Measurements from ENCODE around the gene OTOS.

Gene OTOS

DNA sequence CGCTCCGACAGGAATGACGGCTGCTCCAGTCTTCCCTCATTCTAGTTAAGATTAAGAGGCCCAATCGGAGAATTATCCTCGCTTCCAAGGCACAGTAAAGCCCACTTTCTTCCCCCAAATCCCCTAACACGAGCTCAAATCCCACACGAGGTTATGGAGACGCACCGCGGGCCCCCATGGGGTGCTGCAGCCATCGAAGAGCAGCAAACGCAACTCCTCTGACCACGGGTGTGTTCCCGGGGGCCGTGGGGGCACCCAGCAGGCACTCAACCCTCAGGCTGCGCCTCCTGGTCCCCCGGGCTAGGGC is 4.8 kb downstream of the OTOS start:
- no peak for DNase-seq

GRCh38 chr2:240134956-240135520 is 5.4 kb downstream of the OTOS start:
- DNase-seq = no peak

GRCh38 chr2:240134466-240134865 is 6.0 kb downstream of the OTOS start:
- no peak for DNase-seq

DNA sequence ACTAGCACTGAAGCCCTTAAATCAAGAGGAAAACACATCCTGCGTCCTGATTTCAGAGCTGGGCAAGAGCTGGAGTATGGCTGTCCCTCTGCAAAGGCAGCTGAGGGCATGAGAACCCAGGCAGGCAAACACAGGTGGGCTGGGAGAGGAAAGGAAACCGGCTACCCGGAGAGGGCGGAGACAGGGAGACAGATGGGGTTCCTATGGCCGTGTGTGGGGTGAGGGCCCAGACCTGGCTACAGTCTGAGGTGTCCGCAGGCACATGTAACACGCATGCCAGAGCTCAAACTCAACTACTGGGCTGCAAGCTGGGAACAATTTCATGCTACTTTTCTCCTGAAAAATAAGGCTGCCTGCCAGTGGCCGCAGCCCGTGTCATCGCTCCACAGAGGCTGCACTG is 7.1 kb downstream of the OTOS start:
- DNase-seq = no peak

- no peak for DNase-seq
Measured at GRCh38 chr2:240132651-240132980, 7.8 kb downstream of the OTOS start.

GRCh38 chr2:240131941-240132650 is 8.4 kb downstream of the OTOS start:
- no peak for DNase-seq

DNA sequence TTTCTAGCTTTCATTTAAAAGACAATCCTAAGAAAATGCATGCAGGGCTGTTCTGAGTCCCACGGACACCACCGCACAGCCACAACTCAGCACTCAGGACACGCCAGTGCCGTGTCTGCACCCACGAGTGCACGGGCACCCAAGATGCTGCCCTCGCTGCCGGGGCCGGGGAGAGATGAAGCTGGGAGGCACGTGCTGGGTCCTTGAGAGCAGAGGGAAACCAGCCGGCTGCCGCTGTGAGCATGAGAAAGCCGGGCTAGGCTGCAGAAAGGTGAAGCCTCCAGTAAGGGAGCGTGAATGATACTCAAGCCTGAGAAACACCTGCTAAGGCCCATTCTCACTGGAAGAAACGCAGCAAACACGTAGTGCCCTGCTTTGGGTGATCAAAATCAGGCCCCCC is 9.2 kb downstream of the OTOS start:
- no peak for DNase-seq

DNA sequence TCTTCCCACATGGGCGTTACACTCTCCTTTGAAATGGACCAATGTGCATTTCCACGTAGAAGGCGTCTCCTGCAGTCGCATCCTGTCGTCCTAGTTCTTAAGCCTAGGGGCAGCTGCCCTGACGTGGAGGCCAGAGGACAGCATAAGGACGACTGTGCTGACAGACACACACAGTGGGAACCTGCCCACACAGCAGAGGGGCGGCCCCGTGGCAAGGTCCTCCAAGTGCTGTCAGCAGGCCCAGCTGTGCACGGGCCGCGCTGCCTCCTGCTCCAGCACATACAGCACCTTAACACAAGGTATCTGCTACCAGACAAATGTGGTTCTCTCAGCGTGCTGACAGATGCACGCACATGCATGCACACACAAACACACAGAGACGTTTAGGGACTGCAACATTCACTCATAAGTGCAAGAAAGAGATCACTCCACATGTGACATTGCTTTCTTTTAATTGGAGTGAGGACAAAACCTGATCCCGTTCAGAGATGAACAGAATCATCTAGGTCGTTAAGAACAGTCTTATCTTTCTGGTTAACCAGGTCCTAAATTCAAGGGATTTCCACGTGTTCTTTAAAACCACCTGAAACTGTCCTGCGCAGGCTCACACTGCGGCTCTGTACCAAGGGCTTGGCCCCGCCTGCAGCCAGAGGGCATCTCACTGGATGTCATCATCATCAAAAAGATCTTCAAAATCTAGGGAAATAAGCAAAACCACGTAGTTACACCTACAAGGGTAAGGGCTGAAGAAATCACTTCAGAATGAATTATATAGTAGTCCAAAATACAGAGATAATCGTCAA is 9.9 kb downstream of the OTOS start:
- no peak for DNase-seq

- no peak for DNase-seq
Measured at GRCh38 chr2:240129731-240130392, 10.6 kb downstream of the OTOS start.

GRCh38 chr2:240129311-240129710 is 11.1 kb downstream of the OTOS start:
- no peak for DNase-seq

DNA sequence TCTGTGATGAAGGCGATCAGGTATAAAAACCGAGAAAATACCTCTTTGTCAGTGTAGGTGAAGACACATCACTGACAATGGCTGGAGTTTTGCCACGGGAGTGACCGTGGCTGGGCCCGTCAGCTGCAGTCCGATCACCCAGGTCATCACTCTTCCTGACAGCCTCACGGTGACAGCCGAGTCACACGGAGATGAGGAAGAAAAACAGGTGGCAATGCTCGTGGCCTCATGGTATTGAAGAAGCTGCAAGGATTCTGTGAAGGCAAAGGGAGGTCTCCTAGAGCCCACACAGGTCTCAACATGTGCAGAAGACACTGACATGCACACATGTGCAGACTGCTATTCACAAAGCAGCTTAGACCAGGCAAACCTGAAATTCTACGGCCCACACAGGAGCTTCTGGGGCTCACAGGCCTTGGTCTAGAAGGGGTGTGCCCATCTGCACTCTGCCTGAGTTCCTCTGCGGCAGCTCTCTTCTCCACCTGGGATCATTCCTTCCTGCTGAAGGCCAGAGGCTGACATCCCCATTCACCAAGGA is 11.8 kb downstream of the OTOS start:
- DNase-seq = no peak

DNA sequence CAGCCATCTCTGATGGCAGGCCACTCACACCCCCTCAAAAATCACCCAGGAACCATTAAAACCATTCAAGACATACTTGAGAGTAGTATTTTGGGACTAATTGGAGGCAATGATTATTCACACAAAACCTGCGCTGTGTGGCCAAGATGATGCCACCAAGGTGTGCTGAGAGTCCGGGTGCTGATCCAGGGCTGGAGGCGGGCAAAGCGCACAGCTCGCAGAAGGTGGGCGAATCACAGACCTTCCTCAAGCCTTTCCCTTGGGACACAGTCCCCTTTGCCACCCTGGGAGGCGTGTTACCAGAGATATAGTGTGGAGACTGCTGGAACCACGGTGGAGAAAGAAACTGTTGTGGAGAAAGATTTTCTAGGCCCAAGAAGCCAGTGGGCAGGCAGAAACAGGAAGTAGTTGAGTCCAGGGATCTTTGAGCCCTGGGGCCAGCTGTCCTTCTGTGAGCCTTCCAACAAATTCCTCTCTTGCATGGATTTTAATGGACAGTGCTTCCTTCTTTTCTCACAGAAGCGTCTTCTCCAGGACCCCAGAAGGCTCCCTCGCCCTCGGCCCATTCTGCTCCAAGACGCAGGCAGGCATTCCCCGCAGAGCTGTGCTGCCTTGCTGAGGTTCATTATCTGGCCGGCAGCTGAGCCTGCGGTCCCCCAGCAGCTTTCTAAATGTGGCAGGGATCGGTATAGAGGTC is 12.4 kb downstream of the OTOS start:
- no peak for DNase-seq

- DNase-seq = no peak
Measured at GRCh38 chr2:240127191-240127750, 13.2 kb downstream of the OTOS start.

- no peak for DNase-seq
Measured at GRCh38 chr2:240126731-240127130, 13.7 kb downstream of the OTOS start.

- no peak for DNase-seq
Measured at GRCh38 chr2:240125742-240126141, 14.7 kb downstream of the OTOS start.

DNA sequence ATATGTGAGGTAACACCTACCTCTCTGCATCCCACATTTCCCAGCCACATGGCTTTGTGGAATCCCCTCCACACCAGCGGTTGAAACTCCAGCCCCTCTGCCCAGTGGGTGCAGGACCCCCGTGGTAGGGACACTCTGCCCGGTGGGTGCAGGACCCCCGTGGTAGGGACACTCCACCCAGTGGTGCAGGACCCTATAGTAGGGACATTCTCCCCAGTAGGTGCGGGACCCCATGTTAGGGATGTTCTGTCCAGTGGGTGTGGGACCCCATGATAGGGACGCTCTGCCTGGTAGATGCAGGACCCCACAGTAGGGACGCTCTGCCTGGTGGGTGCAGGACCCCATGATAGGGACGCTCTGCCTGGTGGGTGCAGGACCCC is 15.8 kb downstream of the OTOS start:
- DNase-seq = no peak

GRCh38 chr2:240123821-240124650 is 16.4 kb downstream of the OTOS start:
- no peak for DNase-seq

- DNase-seq = no peak
Measured at GRCh38 chr2:240121675-240122074, 18.8 kb downstream of the OTOS start.

DNA sequence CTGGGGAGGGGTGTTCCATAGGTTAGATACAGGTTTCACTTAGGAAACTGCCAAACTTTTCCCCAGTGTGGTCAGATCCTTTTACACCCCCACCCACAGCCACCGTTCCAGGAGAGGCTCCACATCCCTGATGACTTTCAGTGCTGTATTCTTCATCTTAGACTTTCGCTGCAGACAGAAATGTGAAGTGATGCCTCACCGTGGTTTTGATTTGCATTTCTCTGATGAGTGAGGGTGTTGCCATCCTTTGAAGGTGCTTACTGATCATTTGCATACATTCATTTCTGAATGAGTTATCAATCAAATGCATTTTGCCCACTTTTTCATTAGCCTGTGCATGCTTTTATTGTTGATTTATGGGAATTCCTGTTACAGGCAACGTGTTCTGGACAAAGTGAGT is 19.3 kb downstream of the OTOS start:
- DNase-seq = no peak

DNA sequence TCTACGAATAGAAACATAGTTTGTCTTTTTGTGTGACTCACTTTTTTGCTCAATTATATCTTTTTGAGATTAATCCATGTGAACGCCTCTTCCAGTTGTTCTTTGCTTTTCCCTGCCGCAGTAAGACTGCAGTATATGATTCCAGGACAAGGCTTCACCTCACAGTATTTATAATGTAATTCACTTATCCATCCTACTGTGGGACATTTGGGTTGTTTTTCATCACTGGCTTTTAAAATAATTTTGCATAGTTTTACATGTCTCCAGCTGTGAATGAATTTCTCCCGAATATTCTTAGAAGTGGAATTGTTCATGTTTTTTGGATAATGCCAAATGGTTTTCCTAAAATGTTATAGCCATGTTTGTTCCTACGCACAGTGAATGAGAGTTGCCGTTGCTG is 26.2 kb downstream of the OTOS start:
- DNase-seq = no peak

GRCh38 chr2:240112914-240113690 is 27.4 kb downstream of the OTOS start:
- DNase-seq = no peak

Measured in activated CD4-positive, alpha-beta T cell treated with anti-CD3 and anti-CD28 coated beads, Interleukin-2, amount 50 U/mL, for 4 hours (primary cell).